GM10266 (cell line): Measurements from ENCODE around the gene XPR1.

Source experiments
- DNase-seq: peaks from one replicate; pipeline ENCODE4 v3.0.0; 2012; ENCODE audit errors: extremely low spot score
- CTCF ChIP-seq: IDR thresholded peaks from 2 replicates; pipeline ENCODE4 v1.5.1; 2012; ENCODE audit warnings: mild to moderate bottlenecking, low read depth; ENCODE audit not compliant: control insufficient read depth, insufficient read depth; ENCODE audit errors: missing control alignments

Gene XPR1

DNA sequence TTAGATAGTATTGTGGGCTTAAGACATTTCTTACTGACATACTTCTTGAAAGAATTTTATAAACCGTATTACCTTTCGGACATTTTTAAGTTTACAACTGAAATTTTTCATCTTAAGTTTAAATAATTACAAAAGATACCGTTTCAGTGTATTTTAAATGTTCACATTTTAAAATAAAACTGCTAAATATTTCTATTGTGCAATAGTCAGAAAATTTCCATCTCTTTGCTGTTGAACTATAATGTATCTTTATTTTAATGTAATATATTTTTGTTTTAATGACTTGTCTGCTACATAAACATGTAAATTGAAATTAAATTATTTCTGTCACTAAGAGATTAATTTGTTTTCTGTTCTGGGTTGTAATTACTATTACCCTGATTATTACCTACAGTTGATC is 206.7 kb downstream of the XPR1 start:
- no peak for DNase-seq
- TF ChIP-seq CTCF: no peak

DNA sequence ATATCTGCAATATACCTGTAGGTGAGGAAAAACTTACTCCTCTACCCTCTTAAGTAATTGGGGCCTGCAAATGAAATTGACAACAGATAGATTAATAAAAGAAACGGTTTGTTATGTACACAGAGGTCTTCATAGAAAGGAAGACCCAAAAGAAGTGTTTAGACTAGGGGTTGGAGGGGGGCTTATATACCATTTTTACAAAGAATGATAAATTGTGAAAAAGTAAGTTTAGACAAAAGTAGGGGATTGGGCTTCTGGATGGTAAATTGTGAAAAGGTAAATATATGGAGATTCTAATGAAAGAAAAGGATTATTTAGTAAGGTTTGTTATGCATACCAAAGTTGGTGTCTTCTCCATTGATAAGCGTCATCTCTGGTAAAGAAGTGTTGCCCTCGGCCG is 207.7 kb downstream of the XPR1 start:
- no peak for TF ChIP-seq CTCF
- DNase-seq: no peak

DNA sequence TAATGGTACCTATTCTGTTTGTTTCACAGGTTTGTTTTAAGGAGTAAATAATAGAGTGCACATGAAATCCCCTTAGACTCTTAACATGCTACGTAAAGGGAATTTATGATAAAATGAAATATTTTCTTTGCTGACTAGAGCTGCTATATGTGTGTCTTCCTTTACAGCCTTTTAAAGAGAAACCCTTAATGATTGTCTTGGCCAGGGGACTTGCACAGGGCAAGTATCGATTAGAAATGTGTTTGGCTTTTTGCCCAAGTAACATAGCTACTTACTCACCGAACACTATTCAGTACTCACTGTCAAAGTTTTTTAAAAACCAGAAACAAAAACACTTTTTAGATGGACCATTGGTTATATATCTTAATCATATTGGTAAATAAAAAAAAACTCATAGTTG is 209.6 kb downstream of the XPR1 start:
- DNase-seq: no peak
- TF ChIP-seq CTCF: no peak

- TF ChIP-seq CTCF: no peak
- no peak for DNase-seq
These were observed 210.2 kb downstream of the XPR1 start for GRCh38 chr1:180842052-180842451.

- DNase-seq: no peak
- no peak for TF ChIP-seq CTCF
These were observed 210.9 kb downstream of the XPR1 start for GRCh38 chr1:180842491-180843275.

DNA sequence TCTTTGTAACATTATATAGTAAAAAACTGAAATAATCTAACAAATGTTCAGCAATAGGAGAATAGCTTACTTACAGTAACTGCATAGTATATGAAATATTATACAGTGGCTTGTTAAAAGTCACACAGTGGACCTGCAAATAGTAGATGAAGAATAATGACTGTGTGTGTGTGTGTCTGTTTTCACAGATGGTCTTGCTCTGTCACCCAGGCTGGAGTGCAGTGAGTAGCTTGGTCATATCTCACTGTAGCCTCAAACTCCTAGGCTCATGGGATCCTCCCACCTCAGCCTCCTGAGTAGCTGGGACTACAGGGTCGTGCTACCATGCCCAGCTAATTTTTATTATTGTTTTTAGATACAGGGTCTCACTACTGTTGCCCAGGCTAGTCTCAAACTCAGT is 213.5 kb downstream of the XPR1 start:
- TF ChIP-seq CTCF: no peak
- DNase-seq: no peak

DNA sequence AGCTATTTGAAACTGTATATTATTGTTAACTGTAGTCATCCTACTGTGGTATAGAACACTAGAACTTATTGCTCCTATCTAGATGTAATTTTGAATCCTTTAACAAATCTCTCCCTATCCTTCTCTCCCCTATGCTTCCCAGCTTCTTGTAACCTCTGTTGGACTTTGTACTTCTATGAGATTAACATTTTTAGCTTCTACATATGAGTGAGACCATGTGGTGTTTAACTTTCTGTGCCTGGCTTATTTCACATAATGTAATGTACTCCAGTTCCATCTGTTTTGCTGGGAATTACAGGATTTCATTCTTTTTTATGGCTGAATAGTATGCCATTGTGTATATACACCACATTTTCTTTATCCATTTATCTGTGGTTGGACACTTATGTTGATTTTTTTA is 216.4 kb downstream of the XPR1 start:
- no peak for DNase-seq
- TF ChIP-seq CTCF: no peak
